Measurements from ENCODE around the gene GBGT1. TPM values are rescaled to one million over a fixed set of nuclear protein-coding genes. Genes with fewer than 3 reads are reported as not detected.

Gene GBGT1
- total and polyA plus RNA-seq, 2 of the 4 experiments (the other 2 are of a cell fraction), result 1.8 to 3.2 TPM

DNA sequence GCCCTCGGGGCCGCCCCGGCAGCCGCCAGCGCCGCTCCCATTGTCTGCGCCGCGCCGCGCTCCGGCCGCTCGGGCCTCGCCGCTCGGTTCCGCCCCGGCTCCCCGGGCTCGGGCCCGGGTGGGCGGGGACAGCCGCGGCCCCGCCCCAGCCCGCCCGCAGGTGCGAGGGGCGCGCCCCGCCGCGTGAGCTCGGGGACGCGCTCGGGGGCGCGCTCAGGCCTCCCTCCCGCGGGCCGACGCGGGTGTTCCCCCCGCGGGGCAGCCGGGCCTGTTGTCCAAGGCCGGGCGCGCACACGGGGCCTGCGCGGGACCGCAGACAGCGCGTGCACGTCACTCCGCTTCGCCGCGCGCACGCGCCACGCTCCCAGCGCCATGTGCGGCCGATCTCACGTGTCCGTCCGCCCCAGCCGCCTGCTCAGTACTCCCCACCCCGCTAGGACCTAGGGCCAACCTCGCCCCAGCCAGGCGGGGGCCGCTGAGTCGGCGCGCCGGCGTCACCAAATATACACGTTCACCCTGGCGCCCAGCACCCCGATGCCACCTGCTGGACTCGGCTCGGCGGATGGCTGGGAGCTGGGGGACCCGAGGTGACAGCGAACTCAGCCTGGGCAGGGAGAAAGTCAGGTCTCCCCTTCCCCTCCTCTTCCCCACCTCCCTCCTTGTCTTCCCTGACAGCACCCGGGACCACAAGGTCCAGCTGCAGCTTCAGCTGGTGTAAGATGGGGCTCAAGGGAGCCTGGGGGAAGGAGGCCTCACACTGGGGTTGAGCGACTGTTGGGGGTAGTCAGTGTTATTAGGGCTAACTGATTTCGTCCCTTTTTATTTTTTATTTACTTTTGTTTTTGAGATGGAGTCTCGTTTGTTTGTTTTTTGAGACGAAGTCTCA lies 14.3 kb downstream of the GBGT1 start:
- in situ Hi-C loops (cut with MboI; ENCODE audit: low sequenced_read_pairs) (loop anchor here (5.0 kb wide), 2 partner anchors 42 to 102 kb away; no protein-coding TSS in a partner anchor), intact Hi-C loops (cut with micrococcal nuclease) (no loop called here), dilution Hi-C loops (cut with HindIII; ENCODE audit: low sequenced_read_pairs, unreplicated experiment) (no loop called here)
- H3K9me3 ChIP-seq (ENCODE audit: control insufficient read depth, insufficient read depth, low read length), result no peaks in the 10 kb centered on the region
- peak overlapping the region; percentile 58; the same call in 1 of the 2 replicates for H2AK5ac ChIP-seq (ENCODE audit: low read depth, low read length)
- H2BK5ac ChIP-seq (ENCODE audit: low read depth, low read length, poor library complexity, severe bottlenecking), result no peak overlapping the region
- no peaks in the 10 kb centered on the region for H3K27me3 ChIP-seq (ENCODE audit: control insufficient read depth, insufficient read depth, low read length)
- WGBS, 2 experiments (ENCODE audit: extremely low coverage in 2 of 2, insufficient read length in 1 of 2), result 1% methylated on average over 27 of the region's 95 CpGs; no CpG with 5 or more reads in 1 of the 2 experiments
- peak overlapping the region; percentile 21 for H3K4me2 ChIP-seq (ENCODE audit: low read depth, low read length)
- peak overlapping the region; percentile 47; the same call in 1 of the 2 replicates for H4K91ac ChIP-seq (ENCODE audit: insufficient read depth, low read depth, low read length)
- no peaks in the 10 kb centered on the region for H3K36me3 ChIP-seq (ENCODE audit: control insufficient read depth, insufficient read depth, low read length)
- H3K23ac ChIP-seq (ENCODE audit: low read depth, low read length), result peak overlapping the region; percentile 77
- no peak overlapping the region for H3K18ac ChIP-seq (ENCODE audit: low read depth, low read length)
- peaks cover 10 to 35% of the 10 kb centered on the region in 2 experiments; a peak in 3 of 4 replicates for H3K79me1 ChIP-seq (ENCODE audit: low read depth in 1 of 2, low read length in 2 of 2)
- ChIA-PET POLR2A (ENCODE audit: unreplicated experiment) (interaction anchor here (1.4 kb wide), 1 partner anchor 119 kb away, joined by 3 read pairs; the partner anchor contains the start of gene GTF3C5), CTCF (no interaction called here)
- peaks cover 33% of the 10 kb centered on the region for H4K20me1 ChIP-seq (ENCODE audit: insufficient read depth, low read length)
- peak overlapping the region; percentile 97 for H2AFZ ChIP-seq (replicated peaks; ENCODE audit: low read length, poor library complexity)
- H2BK20ac ChIP-seq (ENCODE audit: low read depth, low read length), result no peak overlapping the region
- 0 out of 2 replicates have a peak overlapping the region, but pooled peaks have one; percentile 5 for H3K9ac ChIP-seq (ENCODE audit: low read depth, low read length)
- H4K5ac ChIP-seq (ENCODE audit: low read depth, low read length), result peak overlapping the region; percentile 10; the same call in 1 of the 2 replicates
- H2AK9ac ChIP-seq (replicated peaks; ENCODE audit: low read depth, low read length, poor library complexity), result peak overlapping the region; percentile 93
- peak overlapping the region in 1 of 2 experiments; percentile 61; a peak in 3 of 4 replicates for H4K8ac ChIP-seq (ENCODE audit: low read depth in 2 of 2, low read length in 2 of 2)
- 0 out of 2 replicates have a peak overlapping the region, but pooled peaks have one; percentile 28 for H3K56ac ChIP-seq (ENCODE audit: extremely low read depth, insufficient read depth, low read length)
- no TSS peak for BruUV-seq (replicated peaks)
- H2BK15ac ChIP-seq (ENCODE audit: low read depth, low read length), result peak overlapping the region; percentile 86; the same call in 1 of the 3 replicates
- DNase-seq (peak; percentile 88), ATAC-seq (ENCODE audit: low read depth) (peak; percentile 71)
- peak overlapping the region; percentile 84 for H3K4ac ChIP-seq (ENCODE audit: low read depth, low read length)
- H3K4me1 ChIP-seq (ENCODE audit: control insufficient read depth, insufficient read depth, low read length), result peaks cover 11% of the 10 kb centered on the region; the same call in 1 of the 2 replicates
- H2BK120ac ChIP-seq (ENCODE audit: low read depth, low read length), result no peak overlapping the region; the same call in 1 of the 2 replicates
- no peaks in the 10 kb centered on the region for H3K9me1 ChIP-seq (ENCODE audit: insufficient read depth, low read length)
- H3K4me3 ChIP-seq (ENCODE audit: insufficient read depth, low read depth, low read length), result peak overlapping the region; percentile 74
- H3K14ac ChIP-seq (replicated peaks; ENCODE audit: low read depth, low read length), result 0 out of 2 replicates have a peak overlapping the region, but pooled peaks have one; percentile 78
- H3K27ac ChIP-seq (ENCODE audit: insufficient read depth, low read length), result peak overlapping the region; percentile 4; the same call in 1 of the 2 replicates
- TF ChIP-seq CHD1 (IDR thresholded peaks at IDR 0.05; ENCODE audit: low read depth, low read length) (no peak), MXI1 (IDR thresholded peaks at IDR 0.05; ENCODE audit: borderline replicate concordance, low read depth, low read length) (peak; percentile 98), SMC3 (IDR thresholded peaks at IDR 0.05; ENCODE audit: low read depth, low read length) (peak; percentile 20; the same call in 1 of the 2 replicates), BHLHE40 (IDR thresholded peaks at IDR 0.05; ENCODE audit: low read depth, low read length) (peak; percentile 92), RFX5 (IDR thresholded peaks at IDR 0.05; ENCODE audit: low read depth, low read length) (no peak), POLR2A (IDR thresholded peaks at IDR 0.05; ENCODE audit: low read depth, low read length) (no peak), CEBPB (IDR thresholded peaks at IDR 0.05; ENCODE audit: low read depth, low read length) (no peak), MAFK (IDR thresholded peaks at IDR 0.05; ENCODE audit: low read depth, low read length) (no peak), MAZ (IDR thresholded peaks at IDR 0.05; ENCODE audit: borderline replicate concordance, low read depth, low read length) (peak; percentile 88), RCOR1 (IDR thresholded peaks at IDR 0.05; ENCODE audit: insufficient replicate concordance, low read length) (no peak), NFE2L2 (IDR thresholded peaks at IDR 0.05; ENCODE audit: low read depth, low read length) (no peak; the same call in 1 of the 2 replicates), FOS (IDR thresholded peaks at IDR 0.05; ENCODE audit: low read depth, low read length) (no peak)
- TF ChIP-seq, protein P1, sequence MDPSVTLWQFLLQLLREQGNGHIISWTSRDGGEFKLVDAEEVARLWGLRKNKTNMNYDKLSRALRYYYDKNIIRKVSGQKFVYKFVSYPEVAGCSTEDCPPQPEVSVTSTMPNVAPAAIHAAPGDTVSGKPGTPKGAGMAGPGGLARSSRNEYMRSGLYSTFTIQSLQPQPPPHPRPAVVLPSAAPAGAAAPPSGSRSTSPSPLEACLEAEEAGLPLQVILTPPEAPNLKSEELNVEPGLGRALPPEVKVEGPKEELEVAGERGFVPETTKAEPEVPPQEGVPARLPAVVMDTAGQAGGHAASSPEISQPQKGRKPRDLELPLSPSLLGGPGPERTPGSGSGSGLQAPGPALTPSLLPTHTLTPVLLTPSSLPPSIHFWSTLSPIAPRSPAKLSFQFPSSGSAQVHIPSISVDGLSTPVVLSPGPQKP (IDR thresholded peaks at IDR 0.05; ENCODE audit: borderline replicate concordance, low read depth, low read length), result no peak
- TF ChIP-seq, protein P2, sequence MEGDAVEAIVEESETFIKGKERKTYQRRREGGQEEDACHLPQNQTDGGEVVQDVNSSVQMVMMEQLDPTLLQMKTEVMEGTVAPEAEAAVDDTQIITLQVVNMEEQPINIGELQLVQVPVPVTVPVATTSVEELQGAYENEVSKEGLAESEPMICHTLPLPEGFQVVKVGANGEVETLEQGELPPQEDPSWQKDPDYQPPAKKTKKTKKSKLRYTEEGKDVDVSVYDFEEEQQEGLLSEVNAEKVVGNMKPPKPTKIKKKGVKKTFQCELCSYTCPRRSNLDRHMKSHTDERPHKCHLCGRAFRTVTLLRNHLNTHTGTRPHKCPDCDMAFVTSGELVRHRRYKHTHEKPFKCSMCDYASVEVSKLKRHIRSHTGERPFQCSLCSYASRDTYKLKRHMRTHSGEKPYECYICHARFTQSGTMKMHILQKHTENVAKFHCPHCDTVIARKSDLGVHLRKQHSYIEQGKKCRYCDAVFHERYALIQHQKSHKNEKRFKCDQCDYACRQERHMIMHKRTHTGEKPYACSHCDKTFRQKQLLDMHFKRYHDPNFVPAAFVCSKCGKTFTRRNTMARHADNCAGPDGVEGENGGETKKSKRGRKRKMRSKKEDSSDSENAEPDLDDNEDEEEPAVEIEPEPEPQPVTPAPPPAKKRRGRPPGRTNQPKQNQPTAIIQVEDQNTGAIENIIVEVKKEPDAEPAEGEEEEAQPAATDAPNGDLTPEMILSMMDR (conservative IDR thresholded peaks at IDR 0.05; ENCODE audit: low read depth, low read length), result 0 out of 2 replicates have a peak, but pooled peaks have one; percentile 18
